GM12873 (cell line): ENCODE data around the gene BIN2.

Experiments used
- TF ChIP-seq, protein P1 (sequence below): IDR thresholded peaks from 2 replicates; pipeline ENCODE4 v1.5.1; 2012; ENCODE audit warnings: low read depth, mild to moderate bottlenecking, moderate library complexity, low read length, control low read depth; ENCODE audit not compliant: insufficient read depth; ENCODE audit errors: missing control alignments

Gene BIN2

DNA sequence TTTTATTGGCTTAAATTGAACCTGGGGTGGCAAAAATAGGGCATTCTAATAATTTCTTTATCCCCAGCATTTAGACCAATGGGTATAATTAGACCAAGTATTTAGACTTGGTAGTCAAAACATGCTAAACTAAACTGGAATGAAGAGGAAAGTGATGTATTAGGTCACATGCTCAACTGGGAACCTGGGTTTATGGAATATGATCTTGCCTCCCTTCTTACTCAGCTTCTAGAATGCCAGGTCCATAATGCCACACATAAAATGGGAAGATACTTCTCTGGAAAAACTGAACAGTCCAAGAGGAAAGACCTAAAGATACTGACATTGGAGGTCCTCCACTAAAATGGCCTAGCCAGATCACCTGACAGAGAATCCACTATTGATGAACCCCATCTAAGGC lies 6.2 kb upstream of the BIN2 start:
- TF ChIP-seq, protein P1, sequence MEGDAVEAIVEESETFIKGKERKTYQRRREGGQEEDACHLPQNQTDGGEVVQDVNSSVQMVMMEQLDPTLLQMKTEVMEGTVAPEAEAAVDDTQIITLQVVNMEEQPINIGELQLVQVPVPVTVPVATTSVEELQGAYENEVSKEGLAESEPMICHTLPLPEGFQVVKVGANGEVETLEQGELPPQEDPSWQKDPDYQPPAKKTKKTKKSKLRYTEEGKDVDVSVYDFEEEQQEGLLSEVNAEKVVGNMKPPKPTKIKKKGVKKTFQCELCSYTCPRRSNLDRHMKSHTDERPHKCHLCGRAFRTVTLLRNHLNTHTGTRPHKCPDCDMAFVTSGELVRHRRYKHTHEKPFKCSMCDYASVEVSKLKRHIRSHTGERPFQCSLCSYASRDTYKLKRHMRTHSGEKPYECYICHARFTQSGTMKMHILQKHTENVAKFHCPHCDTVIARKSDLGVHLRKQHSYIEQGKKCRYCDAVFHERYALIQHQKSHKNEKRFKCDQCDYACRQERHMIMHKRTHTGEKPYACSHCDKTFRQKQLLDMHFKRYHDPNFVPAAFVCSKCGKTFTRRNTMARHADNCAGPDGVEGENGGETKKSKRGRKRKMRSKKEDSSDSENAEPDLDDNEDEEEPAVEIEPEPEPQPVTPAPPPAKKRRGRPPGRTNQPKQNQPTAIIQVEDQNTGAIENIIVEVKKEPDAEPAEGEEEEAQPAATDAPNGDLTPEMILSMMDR = no peak

DNA sequence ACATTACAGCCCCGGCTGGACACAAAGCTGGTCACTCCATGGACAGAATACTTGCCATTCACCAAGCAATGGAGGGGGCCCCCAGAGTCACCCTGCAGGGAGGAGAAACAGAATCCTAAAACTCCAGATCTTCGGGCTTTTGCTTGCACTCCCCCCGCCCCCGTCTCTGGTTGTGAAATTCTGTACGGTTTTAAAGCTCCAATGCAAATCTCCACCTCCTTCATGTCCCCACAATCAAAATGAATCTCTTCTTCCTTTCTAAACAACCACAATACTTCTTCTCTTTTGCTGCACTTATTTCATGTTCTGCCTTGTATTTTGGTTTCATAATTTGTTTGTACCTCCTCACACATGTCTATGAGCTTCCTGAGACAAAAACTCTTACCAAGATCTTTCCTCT lies 5.8 kb upstream of the BIN2 start:
- TF ChIP-seq, protein P1 = no peak

DNA sequence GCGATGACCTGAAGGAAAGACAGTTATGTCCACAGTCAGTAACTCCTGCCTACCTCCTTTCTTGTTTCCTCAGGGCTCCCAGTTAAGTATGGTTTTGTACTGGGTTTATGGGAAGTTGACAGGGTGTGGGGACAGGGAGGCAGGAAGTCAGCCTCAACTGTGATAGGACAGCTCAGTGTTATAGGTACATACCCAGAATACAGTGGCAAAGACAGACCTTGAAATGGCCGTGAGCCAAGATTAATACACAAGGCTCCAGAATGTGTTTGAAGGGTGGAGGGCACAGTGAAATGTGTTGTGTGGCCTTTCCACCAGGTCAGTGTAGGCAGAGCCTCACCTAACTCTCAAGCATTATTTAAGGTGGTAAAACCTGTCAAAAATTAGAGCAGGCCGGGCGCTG lies 4.6 kb upstream of the BIN2 start:
- TF ChIP-seq, protein P1 = no peak

DNA sequence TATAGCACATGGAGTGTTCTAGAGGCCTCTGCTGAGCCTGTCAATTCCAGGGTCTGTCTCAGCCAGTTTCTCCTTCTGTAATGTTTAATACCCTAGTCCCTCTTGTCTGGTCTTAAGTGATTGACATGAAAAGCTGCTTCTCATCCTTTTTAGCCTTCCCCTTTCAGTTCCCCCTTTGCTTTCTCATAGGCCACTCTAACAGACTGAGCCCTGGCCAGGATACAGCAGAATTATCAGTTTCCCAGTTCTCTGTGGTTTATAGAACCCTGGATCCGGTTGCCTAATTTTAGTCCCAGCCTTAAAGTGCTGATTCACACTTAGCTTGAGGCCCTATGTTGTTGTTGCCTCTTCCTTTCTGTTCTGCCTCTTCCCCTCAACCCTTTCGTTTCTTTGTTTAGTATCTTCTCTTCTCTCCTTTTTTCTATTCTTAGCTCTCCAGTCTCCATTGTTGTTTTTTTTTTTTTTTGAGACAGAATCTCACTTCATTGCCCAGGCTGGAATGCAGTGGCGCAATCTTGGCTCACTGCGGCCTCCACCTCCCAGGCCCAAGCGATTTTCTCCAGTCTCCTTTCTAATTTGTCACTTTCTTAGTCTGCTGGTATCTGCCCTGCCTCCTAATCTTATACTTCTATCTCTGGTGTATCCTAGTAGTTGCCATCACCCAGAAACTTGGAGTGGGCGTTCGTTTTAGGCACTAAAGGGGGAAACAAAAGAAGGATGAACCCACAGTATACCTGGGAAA lies 2.9 kb upstream of the BIN2 start:
- TF ChIP-seq, protein P1 = no peak

DNA sequence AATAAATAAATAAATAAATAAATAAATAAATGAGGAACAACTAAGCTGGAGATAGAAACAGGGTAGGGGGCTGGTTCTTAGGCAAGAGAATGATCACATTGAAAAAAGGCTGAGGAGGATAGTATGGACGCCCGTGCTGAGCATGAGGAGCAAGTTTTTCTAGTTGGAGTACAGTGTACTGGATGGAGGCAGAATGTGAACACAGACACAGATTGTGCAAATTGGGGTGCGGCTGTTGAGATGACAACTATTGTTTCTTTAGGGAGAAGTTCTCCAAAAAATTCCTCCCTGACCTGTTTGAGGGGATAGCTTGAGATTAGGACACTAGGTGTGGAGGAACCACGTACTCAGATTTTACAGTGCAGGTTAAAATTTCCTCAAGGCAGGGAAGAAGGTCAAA lies 979 bp upstream of the BIN2 start:
- TF ChIP-seq, protein P1 = no peak

DNA sequence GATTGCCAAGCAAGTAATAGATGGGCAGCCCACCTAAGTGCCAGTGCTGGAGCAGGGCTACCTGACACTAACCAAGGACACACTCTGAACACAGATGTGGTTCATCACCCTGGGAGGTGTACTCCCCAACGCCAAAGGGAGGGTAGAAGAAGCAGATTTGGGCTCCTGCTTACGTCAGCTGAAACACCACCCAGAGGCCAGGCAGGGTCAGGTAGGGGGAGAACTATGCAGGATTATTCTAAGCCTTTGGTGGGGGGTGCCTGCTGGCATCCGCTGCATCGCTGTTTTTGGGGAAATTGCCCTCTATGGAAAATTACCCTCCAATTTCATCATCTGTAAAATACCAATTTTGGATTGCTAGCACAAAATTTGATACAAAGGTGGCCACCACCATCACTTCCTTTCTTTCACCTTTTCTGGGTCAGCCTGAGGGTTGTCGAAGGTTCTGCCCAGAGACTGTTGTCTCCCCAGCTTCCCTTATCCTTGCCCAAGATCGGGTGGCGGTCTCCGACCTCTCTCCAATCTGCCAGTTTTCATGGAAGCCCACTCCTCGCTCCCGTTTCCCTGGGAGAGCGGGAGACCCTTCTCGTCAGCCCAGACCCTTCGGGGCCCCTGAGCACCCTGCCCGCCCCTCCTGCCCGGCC lies 535 bp downstream of the BIN2 start:
- TF ChIP-seq, protein P1 = peak; percentile 34

DNA sequence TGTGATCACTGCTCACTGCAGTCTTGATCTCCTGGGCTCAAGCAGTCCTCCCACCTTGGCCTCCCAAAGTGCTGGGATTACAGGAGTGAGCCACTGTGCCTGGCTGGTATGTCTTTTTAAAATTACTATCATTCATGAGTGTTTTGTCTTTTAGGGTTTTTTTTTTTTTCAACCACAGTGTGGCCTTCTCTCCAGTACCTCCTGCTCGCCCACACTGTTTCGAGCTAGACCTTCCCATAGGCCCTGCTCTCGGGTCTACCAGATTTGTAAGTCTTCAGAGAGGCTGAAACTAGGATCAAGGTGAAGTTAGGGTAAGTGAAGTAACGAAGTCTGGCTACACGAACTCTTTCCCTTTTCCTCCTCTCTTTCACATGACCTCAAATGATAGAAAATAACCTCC lies 1.5 kb downstream of the BIN2 start:
- TF ChIP-seq, protein P1 = no peak
